NCI-H1105 treated with DMSO at 0.1 percent for 48 hours (cell line): Measurements from ENCODE around the gene AJUBA.
"Not testable (repeated sequence)": the region's sequence is repeated elsewhere in the genome, so short reads cannot be mapped to it uniquely, and the experiment has no call there.

Source experiments
- DNase-seq: peaks from one replicate; lab custom pipeline; 2025; lab: John Stamatoyannopoulos, UW

Gene AJUBA

DNA sequence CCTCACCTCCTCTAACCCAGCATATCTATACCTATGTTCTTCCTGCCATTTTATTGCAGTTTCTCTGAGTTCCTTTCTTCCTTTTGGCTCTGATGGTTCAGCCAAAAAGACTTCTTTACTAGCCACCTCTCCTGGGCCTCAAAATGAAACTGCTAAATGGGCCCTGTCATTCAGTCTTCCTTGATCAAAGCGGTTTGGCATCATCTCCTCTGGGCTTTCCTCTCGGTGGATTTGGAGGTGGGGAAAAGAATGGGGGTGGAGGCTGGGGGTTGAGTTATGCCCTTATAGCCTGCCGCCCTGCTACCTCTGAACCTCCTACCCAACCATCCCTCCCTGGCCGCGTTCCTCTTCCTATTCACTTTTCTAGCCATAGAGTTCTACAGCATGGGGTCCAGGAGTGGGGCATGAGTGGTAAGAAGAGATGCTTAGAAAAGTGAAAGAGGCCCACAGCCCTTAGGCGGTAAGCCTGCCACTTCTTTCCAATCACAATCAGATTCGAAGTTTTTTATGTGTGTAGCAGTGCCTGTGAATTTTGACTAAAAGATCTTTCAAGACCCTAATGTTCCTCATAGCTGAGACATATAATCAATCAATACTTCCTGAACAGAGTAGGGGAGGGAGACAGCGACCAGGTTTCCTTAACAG, 2.5 kb downstream of the AJUBA start:
- no peak for DNase-seq

DNA sequence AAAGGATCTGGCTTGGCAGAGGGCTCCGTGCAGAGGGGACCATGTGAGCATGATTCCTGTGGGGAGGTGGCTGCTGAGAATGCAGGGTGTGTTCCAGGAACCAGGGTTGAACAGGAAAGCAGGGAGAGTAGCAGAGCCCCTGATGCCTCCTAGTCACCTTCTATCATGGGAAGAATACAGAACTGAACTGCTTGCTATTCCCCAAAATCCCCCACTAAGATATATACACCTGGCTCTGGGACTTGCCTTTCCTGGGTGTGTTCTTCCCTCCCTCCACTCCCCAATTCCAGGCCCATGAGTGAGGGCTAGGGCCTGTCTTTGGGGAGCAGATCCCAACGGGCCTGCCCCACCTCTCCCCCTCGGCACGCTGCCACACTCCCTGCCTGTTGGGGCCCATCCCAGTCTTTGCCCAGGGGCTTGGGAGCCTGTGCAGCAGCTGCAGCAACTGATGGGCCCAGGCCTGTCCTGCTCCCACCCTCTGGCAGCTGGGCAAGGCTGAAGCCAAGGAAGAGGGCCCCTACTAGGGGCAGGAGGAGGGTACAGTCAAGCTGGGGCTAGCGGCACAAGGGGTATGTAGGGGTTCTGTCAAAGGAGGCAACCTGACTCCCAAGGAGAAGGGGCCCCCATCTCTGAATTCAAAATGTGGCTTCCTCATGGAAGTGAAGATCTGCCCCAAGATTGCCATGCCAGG, 3.2 kb downstream of the AJUBA start:
- peak; percentile 14 for DNase-seq

DNA sequence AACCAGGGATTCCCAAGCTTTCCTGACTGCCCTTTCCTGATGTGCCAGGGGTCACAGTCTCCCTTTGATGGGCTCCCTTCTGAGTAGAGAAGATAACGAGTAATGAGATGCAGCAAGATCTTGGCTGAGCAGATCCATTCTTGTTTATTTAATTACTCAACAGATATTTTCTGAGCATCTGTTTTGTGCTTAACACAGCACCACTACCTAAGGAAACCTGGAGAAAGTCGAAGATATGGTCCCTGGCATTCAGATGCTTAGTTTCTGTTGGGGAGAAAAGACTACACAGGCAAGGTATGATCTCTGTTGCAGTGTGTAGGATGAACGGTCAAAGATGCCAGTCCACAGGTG, 3.9 kb downstream of the AJUBA start:
- no peak for DNase-seq

DNA sequence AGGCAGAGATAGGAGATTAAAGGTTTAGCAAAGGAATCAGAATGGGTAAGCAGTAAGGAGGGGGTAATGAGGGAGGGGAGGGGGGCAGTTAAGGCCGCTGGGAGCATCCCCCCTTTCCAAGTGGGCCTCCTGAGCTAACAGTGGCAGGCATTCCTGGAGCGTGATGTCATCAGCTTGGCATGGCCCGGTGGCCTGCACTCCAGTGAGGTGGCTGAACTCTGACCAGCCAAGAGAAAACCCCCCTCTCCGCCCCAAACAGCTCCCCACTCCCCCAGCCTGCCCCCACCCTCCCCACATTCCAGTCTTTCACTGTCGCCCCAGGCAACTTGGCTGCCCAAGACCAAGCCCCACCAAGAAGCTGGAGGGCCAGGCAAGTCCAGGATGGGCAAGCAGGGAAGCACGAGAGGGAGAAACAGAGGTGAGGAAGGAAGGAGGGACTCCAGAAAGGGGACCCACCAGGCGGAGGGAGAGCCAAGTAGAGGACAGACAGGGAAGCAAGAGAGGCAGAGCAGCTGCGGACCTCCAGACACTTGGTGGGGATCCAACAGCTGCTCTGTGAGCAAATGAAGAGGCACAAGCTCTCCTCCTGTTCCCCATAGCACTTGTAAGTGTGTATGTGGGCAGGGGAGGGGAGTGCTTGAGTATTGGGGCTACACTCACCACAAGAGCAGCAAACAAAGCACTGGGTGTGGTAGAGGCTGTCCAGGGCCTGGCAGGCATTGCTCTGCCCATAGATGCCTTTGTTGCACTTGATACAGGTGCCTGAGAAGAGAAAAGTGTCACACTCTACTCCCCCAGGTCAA, 4.5 kb downstream of the AJUBA start:
- DNase-seq, result no peak

DNA sequence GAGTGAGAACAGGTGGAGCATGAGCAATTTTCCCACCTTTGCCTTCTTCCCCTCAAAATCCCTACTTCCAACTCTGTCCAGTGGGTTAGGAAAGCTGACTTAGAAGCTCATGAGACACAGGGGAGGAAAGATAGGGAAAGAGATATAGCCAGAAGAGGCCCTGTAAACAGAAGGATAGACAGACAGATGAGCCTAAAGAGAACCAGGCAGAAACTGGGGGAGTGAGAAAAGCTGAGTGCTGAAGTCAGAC, 5.0 kb downstream of the AJUBA start:
- no peak for DNase-seq

DNA sequence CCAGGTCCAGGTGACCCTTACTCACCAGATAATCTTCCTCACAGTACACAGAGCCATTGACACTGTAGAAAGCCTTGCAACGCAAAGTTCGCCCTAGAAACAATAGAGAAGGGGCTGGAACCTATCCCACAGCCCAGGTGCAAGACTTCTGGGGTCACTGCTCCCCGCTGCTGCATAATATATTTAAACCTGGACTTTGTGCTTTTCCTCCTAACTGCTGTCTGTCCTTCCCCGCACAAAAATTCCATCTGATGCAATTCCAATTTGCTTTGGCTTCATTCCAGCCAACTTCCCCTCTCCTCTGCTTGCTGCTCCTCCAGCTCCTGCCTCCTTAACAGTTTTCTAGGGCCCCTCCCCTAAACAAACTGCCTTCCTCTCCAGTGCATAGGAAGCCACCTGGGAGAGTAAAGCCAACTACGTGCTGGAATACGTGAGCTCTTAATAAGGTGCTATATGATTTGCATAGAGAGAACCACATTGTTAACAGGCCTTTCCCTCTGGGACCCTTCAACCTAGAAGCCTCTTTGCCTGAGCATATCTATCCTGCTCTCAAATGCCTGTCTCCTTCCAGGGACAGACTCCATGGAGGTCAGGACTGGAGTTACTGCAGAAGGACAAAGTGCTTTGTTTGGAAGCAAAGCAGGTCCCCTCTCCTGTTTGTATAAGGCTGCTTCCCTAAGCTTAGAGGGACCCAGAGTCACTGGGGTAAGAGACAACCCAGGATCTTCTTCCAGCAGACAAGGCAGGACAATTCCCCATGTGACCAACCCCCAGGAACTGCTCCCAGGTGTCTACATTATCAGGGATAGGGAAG, 5.5 kb downstream of the AJUBA start:
- DNase-seq, result no peak

DNA sequence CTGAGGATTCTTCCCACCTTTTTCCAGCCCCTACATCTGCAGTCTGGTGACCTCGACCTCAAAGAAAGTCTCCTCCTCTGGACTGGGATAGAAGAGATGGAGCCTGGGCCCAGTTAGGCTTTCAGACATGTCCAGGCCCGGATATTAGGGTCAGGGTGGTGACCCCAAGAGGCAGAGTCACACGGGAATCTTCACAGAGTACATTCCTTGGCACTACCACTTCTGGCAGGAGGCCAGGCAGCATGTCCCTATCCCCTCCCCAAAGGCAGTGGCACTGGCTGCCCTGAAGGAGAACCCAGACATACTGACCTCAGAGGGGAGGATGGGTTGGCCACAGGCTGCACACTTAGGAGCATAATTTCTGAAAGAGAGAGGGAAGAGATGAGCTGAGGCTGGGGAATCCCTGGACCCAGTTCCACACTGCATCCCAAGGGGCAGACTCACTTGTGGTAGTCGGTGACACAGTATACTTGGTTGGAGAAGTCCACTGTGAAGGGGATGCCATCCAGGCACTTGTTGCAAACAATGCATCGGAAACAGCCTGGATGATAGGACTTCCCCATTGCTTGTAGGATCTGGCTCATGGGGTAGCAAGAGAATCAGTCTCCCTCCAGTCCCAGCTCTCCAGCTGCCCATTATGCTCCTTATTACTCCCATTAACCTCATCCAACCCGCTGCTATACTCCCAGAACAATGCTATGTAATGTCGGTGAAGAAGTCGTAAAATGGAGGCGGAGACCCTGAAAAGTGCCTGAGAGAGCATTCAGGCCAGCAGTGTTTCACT, 7.6 kb downstream of the AJUBA start:
- no peak for DNase-seq

DNA sequence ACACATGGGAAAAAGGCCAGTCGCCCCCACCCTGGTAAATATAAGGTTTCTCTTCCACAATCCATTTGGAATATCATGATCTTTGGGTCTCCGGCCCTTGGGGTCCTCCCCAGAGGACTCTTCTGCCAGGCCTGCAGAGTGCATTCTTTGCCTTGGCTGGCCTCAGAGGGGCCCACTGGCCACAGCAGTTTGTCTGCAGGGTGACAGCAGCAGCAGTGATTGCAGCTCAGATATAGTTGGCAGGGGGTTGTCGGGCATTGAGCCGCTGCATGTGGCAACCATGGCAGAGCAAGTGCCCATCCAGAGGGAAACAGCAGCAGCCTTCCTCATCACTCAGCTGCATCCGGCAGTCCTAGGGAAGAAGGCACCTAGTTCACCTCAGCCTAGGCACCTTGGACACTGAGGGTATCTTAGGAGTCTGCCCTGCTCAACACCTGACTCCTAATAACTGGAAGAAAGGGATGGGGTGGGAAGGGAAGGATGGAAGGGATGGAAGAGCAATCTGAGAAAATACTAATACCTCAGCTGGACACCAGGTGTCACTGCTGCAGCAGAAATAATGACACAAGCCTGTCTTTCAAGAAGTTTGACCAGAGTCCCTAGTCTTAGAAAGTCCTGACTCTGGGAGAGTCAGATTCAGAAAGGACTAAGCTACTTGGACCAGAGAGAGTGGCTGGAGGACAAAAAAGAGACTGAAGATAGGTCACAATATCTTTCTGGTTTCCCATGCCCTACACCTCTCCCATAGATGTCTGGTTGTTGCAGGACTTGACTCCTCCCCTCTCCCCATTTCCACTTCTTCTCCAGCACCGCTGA, 8.9 kb downstream of the AJUBA start:
- DNase-seq, result peak; percentile 42

DNA sequence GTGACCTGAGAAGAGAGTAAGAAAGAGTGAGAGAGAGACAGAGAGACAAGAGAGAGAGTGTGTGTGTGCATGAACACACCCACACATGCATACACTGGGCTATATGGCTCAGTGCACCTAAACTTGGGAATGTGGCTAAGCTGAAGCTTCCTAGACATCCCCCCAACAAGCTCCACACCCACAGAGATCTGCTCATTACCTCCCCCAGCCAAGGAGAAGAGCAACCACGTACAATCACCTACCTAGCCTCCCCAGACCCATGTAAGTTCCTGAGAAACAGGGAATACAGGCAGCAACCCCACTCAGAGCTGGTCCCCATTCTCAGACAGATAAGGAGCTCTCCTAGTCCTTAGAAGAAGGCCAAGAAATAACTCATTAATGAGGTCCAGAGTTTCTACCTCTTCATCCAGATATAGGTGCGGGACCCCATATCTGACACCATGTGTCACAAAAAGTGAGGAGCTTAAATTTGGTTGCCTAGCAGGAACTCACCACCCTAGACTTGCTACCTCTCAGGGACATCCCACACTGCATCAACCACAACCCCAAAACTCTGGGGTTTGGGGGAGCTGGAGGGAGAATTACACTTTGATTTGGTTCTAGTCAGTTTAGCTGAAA, 9.9 kb downstream of the AJUBA start:
- DNase-seq, result no peak

DNA sequence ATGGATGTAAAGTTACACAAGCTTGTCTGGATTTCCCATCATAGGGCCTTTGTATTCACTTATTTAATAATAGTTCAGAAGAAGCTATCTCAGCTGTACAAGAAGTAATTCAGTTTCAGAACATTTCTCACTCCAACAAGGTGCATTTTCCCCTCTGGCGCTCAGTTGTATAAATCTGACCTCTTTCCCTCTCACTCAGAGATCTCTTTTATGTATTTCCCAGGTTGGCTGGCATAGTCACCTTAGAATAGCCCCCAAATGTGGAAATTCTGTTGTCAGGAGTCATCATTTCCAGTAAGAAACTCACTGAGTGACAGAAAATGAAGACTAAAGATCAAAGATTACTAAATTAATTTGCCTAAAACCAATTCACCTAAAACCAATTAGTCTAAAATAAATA, 11.2 kb downstream of the AJUBA start:
- no peak for DNase-seq

DNA sequence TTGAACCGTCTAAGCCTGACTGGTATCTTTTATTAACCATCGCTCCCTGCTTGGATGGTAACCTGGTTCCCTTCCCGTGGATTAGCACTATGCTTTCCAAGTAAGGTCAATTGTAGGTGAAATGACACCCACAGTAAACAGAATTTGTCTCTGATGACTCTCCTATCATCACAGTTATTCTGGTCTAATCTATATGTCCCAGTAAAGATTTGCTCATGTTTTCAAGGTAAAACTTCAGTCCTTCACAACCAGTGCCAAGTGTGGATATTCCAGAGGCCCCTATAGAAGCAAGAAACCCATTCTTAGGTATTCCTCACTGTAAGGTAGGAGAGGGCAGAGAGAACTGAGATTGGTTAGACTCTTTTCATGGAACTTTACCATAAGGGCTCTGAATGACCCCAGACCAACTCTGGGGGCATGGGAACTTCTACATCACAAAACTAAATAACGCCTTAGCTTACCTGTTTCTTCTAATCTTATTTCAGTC, 15.5 kb downstream of the AJUBA start:
- DNase-seq, result no peak

DNA sequence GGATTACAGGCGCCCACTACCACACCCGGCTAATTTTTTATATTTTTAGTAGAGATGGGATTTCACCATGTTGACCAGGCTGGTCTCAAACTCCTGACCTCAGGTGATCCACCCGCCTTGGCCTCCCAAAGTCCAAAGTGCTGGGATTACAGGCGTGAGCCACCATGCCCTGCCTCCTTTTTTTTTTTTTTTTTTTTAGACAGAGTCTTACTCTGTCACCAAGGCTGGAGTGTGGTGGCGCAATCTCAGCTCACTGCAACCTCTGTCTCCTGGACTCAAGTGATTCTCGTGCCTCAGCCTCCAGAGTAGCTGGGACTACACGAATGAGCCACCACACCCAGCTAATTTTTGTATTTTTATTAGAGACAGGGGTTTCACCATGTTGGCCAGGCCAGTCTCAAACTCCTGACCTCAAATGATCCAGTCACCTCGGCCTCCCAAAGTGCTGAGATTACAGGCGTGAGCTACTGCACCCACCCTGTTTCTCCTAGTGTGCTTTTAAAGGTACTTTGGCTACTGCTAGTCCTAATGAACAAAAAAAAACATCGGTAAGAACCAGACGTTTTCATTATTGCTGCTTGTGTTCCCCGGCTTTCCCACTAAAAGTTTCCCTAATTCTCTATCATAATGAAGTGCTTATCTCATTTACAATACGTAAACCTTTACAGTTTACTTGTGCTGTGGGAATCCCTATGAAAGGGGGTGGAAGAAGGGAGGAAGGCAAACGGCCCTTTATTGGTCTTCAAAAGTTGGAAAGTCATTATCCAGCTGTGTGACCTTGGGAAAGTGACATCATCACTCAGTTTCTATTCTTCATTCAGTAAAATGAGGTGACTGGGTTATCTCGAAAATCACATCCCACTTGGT, 16.2 kb downstream of the AJUBA start:
- not testable (repeated sequence) for DNase-seq

DNA sequence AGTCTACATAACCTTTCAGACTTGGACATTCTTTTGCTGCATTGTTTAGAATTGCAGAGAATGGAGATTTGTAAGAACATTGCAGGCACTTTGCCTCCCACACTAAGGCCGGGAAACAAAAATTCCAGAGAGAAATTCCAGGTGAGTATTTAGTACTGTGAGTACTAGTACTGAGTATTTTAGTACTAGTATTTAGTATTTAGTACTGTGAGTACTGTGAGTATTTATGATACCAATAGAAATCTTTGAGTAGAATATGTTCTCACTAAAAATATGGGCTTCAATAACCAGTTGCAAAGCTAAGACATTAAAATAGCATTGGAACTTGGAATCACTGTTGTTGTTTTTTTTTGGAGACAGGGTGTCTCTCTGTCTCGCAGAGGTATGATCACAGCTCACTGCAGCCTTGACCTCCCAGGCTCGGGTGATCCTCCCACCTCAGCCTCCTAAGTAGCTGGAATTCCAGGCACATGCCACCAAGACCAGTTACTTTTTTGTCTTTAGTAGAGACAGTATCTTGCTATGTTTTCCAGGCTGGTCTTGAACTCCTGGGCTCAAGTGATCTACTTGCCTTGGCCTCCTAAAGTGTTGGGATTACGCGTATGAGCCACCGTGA, 20.2 kb downstream of the AJUBA start:
- DNase-seq, result no peak

DNA sequence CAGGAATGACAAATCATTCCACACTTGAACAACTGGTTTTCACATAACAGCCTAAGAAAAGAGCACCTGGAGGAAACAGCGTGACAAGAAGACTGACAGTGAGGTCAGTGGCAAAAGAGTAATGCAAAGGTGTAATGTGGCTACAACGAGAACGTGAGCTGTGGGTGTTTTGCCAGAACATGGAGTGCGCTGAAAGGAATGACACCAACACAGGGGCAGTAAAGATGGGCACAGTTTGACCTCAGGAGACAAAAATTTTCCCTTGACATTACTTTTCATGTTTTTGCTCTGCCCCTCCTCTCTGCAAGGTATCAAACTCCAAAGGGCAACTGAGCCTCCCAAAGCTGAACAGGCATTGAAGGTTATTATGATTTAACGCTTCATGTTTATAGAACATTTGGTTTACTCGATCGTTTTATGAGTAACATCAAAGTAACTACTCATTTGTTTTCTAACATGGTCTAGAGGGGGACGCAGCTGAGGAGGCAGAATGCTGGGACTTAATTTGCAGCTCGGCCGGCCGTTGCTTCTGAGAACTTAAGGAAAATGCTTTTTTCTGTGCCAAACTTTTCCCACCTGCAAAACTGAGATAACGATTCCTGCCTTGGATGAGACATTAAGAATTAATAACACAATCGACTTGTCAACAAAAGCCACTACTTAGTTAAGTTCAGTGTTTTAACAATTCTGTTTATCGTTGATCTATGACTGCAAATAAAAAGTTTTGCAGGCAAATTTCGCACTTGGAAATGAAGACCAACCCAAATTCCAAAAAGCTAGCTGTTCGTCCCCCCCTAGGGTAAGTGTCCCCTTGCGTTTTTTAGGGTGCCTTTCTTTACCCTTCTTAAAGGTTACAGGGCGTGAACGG, 26.4 kb downstream of the AJUBA start:
- no peak for DNase-seq

DNA sequence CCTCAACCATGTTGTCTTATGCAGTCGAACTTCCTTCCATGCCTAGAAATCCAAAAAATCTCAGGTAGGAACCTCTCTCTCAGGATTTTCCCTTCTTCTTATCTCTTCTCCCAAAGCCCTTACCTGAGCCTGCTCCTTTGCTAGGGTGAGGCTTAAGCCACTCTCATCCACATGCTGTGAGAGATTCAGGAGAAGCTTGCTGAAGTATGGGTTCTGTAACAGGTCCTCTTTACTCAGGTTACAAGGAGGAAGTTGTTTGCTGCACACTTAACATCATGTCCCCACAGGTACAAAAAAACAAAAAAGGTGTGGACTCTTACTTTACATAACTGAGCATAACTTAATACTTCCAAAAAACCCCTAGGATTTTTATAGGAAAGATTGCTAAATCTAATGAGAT, 29.9 kb downstream of the AJUBA start:
- DNase-seq, result no peak

DNA sequence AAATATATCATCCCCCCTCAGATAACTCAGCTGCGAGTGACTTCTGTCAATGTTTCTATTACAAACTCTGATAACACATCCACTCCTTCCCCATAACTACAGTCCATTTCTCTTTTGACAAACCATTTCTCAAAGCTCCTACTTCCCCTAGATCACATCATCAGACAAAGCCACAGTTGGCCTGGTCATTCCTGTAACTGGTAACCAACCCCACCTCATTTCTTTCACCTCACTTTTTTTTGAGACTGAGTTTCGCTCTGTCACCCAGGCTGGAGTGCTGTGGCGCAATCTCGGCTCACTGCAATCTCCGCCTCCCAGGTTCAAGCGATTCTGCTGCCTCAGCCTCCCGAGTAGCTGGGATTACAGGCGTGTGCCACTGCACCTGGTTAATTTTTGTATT, 30.6 kb downstream of the AJUBA start:
- not testable (repeated sequence) for DNase-seq

DNA sequence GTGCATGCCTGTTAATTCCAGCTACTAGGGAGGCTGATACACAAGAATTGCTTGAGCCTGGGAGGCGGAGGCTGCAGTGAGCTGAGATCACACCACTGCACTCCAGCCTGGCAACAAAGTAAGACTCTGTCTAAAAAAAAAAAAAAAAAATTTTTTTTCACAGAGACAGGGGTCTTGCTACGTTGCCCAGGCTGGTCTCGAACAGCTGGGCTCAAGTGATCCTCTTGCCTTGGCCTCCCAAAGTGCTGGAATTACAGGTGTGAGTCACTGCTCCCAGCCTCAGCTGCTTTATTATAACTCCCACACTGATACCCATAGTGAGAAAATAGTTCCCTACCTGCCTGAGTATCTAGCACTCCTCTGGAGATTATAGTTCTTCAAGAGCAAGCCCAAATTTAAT, 36.7 kb downstream of the AJUBA start:
- DNase-seq, result no peak

DNA sequence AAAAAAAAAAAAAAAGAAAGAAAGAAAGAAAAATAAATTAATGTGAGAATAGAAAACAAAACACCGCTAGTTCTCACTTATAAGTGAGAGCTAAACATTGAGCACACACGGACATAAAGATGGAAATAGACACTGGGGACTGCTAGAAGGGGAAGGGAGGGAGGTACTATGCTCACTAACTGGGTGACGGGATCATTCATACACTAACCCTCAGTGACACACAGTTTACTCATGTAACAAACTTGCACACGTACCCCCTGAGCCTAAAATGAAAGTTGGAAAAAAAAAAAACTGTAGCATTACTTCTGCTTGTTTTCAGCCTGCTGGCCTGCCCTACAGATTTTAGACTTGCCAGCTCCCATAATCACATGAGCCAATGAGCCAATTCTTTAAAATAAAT, 42.7 kb downstream of the AJUBA start:
- DNase-seq, result no peak
